ENCODE results near the gene OSER1.

Gene OSER1

GRCh38 chr20:44154521-44155001 lies 56.0 kb downstream of the OSER1 start:
- H4K20me1 ChIP-seq (ENCODE audit: control insufficient read depth, insufficient read depth, low read depth, low read length) = no peaks in the 10 kb centered on the region
- H3K4me2 ChIP-seq (ENCODE audit: low read length) = no peak overlapping the region

GRCh38 chr20:44153636-44154043 lies 56.9 kb downstream of the OSER1 start:
- no peak overlapping the region for H3K4me2 ChIP-seq (ENCODE audit: low read length)
- H4K20me1 ChIP-seq (ENCODE audit: control insufficient read depth, insufficient read depth, low read depth, low read length) = no peaks in the 10 kb centered on the region
- no peak overlapping the region for H3K27ac ChIP-seq (ENCODE audit: low read depth, low read length)
- no peak overlapping the region for H3K4me3 ChIP-seq (ENCODE audit: low read length)
- H3K36me3 ChIP-seq (ENCODE audit: control insufficient read depth, low read length) = no peaks in the 10 kb centered on the region
- no peaks in the 10 kb centered on the region for H3K79me2 ChIP-seq (ENCODE audit: control insufficient read depth, low read length)
- H3K9me3 ChIP-seq (ENCODE audit: control insufficient read depth, insufficient read depth, low read length) = no peaks in the 10 kb centered on the region
- H3K9me2 ChIP-seq (replicated peaks; ENCODE audit: control insufficient read depth, low read length) = no peaks in the 10 kb centered on the region
- no peaks in the 10 kb centered on the region for H3K27me3 ChIP-seq (ENCODE audit: control insufficient read depth, low read length)
- no peak for TF ChIP-seq EZH2phosphoT487 (IDR thresholded peaks at IDR 0.05; ENCODE audit: borderline replicate concordance, low read length)
- TF ChIP-seq, protein P1, sequence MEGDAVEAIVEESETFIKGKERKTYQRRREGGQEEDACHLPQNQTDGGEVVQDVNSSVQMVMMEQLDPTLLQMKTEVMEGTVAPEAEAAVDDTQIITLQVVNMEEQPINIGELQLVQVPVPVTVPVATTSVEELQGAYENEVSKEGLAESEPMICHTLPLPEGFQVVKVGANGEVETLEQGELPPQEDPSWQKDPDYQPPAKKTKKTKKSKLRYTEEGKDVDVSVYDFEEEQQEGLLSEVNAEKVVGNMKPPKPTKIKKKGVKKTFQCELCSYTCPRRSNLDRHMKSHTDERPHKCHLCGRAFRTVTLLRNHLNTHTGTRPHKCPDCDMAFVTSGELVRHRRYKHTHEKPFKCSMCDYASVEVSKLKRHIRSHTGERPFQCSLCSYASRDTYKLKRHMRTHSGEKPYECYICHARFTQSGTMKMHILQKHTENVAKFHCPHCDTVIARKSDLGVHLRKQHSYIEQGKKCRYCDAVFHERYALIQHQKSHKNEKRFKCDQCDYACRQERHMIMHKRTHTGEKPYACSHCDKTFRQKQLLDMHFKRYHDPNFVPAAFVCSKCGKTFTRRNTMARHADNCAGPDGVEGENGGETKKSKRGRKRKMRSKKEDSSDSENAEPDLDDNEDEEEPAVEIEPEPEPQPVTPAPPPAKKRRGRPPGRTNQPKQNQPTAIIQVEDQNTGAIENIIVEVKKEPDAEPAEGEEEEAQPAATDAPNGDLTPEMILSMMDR (IDR thresholded peaks at IDR 0.05; ENCODE audit: low read depth, low read length, poor library complexity, severe bottlenecking) = no peak
- no peaks in the 10 kb centered on the region for H3K4me1 ChIP-seq (ENCODE audit: control insufficient read depth, low read length)
- no peaks in the 10 kb centered on the region for H3F3A ChIP-seq (ENCODE audit: control insufficient read depth, insufficient read depth)

More at GRCh38 chr20:44154521-44155001, 56.0 kb downstream of the OSER1 start:
- TF ChIP-seq, protein P1 (IDR thresholded peaks at IDR 0.05; ENCODE audit: low read depth, low read length, poor library complexity, severe bottlenecking) = no peak
- TF ChIP-seq EZH2phosphoT487 (IDR thresholded peaks at IDR 0.05; ENCODE audit: borderline replicate concordance, low read length) = no peak
- no peak overlapping the region for H3K4me3 ChIP-seq (ENCODE audit: low read length)
- H3K27me3 ChIP-seq (ENCODE audit: control insufficient read depth, low read length) = no peaks in the 10 kb centered on the region
- H3F3A ChIP-seq (ENCODE audit: control insufficient read depth, insufficient read depth) = no peaks in the 10 kb centered on the region
- H3K9me3 ChIP-seq (ENCODE audit: control insufficient read depth, insufficient read depth, low read length) = no peaks in the 10 kb centered on the region
- H3K27ac ChIP-seq (ENCODE audit: low read depth, low read length) = no peak overlapping the region
- H3K9me2 ChIP-seq (replicated peaks; ENCODE audit: control insufficient read depth, low read length) = no peaks in the 10 kb centered on the region
- H3K36me3 ChIP-seq (ENCODE audit: control insufficient read depth, low read length) = no peaks in the 10 kb centered on the region
- no peaks in the 10 kb centered on the region for H3K79me2 ChIP-seq (ENCODE audit: control insufficient read depth, low read length)
- no peaks in the 10 kb centered on the region for H3K4me1 ChIP-seq (ENCODE audit: control insufficient read depth, low read length)

DNA sequence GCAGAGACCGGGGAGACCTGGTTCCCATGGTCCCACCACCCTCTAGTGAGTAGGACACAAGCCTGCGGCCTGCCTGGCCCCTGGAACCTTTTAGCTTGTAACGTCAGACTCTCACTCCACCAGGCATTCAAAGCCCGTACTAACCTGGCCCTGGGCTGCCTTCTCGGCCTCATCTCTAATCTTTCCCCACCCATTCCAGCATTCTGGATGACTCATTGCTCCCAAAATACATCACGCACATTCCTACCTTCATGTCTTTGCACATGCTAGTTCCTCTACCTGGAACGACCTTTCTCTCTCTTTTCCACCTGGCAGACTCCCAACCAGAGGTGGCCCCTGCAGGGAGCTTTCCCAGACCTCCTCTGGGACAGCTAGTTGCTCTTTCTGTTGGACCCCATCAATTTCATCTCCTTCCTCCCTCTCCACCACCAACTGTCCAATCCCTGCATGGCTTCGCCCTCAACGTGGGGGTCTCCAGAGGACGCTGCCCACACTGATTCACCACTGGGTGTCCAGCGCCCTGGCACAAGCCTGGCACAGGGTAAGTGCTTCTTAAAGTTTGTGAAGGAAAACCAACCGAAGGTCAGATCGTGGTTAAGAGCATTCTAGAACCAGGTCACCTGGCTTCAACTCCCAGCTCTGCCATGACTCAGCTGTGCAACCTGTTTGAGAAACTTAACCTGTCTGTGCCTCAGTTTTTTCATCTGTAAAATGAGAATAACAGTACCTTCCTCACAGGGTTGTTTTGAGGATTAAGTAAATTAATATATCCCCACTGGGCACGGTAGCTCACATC lies 58.8 kb downstream of the OSER1 start:
- no peaks in the 10 kb centered on the region for H3K9me2 ChIP-seq (replicated peaks; ENCODE audit: control insufficient read depth, low read length)
- no peak overlapping the region for H3K27ac ChIP-seq (ENCODE audit: low read depth, low read length)
- H3K36me3 ChIP-seq (ENCODE audit: control insufficient read depth, low read length) = no peaks in the 10 kb centered on the region
- H3K4me2 ChIP-seq (ENCODE audit: low read length) = no peak overlapping the region
- H3K4me1 ChIP-seq (ENCODE audit: control insufficient read depth, low read length) = no peaks in the 10 kb centered on the region
- TF ChIP-seq EZH2phosphoT487 (IDR thresholded peaks at IDR 0.05; ENCODE audit: borderline replicate concordance, low read length) = no peak
- TF ChIP-seq, protein P1 (IDR thresholded peaks at IDR 0.05; ENCODE audit: low read depth, low read length, poor library complexity, severe bottlenecking) = no peak
- H3K27me3 ChIP-seq (ENCODE audit: control insufficient read depth, low read length) = no peaks in the 10 kb centered on the region
- no peaks in the 10 kb centered on the region for H3K79me2 ChIP-seq (ENCODE audit: control insufficient read depth, low read length)
- H3K9me3 ChIP-seq (ENCODE audit: control insufficient read depth, insufficient read depth, low read length) = no peaks in the 10 kb centered on the region
- H3F3A ChIP-seq (ENCODE audit: control insufficient read depth, insufficient read depth) = no peaks in the 10 kb centered on the region
- no peak overlapping the region for H3K4me3 ChIP-seq (ENCODE audit: low read length)
- H4K20me1 ChIP-seq (ENCODE audit: control insufficient read depth, insufficient read depth, low read depth, low read length) = no peaks in the 10 kb centered on the region
